Adipose tissue (tissue), 3 donors: Measurements from ENCODE around the gene TVP23C. TPM values are rescaled to one million over a fixed set of nuclear protein-coding genes. Genes with fewer than 3 reads are reported as not detected.

Source experiments
- H3K27ac ChIP-seq: one replicate; pipeline ENCODE4 v1.5.1; 2013; ENCODE audit warnings: low read depth, low read length
- WGBS, 3 donors: extraction: QIAGEN DNeasy Blood & Tissue Kit; methylation state at CpG; one replicate each; pipeline ENCODE4 v1.1.7; 2013; 5-methylcytosine and 5-hydroxymethylcytosine counted together
- polyA plus RNA-seq, 3 donors: library from polyadenylated mRNA; stranded (reverse); fragments of 200-250 nt; gene quantifications; one replicate each; pipeline ENCODE4 v1.2.3, GENCODE V29; 2013
- donor health status: healthy with polysubstance abuse.
- donor health status: Bipolar disorder and iron deficiency.
- donor health status: healthy.

TVP23C gene
- polyA plus RNA-seq, 3 donors = 2.2 to 5.5 (median 2.4) TPM

DNA sequence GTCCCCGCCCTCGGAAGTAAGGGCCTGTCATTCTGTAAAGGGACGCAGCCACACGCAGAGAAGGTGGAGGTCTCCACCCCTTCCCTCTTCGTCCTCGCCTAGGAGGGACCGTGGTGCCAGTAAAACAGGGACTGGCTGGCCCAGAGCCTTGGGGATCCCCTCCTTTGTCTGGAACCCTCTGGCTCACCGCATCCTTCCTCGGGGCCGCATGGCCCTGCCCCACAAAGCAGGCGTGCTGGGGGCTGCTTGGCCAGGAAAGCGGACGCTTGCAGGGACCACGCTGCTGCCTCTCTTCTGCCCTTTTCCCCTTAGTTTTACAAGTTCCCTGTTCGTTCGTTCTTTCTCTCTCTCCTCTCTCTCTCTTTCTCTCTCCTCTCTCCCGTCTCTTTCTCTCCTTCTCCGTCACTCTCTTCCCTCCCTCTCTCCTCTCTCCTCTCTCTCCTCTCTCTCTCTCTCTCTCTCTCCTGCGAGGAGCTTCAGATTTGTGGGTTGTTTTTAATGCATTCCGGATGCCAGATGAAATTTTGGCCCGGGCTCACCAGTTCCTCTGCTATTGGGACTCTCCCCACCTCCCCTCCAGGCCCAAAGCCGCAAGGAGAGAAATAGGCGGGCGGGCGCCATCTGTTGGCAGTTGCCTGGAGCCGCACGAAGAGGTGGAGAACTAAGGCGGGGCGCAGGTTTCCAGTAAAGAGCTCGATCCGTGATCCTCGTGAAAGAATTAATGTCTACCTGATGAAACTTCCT lies 60.7 kb downstream of the TVP23C start:
- WGBS, 3 donors = 17 to 52% (median 23%) methylated on average over 31 to 32 of the region's 32 CpGs
- peak overlapping the region; percentile 54 for H3K27ac ChIP-seq

DNA sequence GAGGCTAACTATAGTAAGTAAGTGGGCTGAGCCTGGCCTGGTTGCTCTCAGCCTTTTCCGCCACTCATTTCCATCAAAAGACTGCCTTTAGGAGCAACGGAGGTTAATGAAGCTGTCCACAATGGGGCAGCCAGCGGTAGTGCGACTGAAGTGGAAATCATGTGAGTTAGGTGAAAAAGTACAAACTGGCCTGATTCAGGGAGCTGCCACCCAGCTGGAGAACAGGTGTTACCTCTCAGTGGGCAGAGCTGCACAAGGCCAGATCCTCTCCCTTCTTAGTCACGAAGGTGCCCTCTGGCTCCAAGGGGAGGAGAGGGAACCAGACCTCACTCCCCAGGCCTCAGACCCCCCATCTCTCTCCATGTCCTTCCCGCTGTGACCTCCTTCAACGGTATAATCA lies 61.5 kb downstream of the TVP23C start:
- WGBS, 3 donors = 72 to 88% (median 87%) methylated on average over 7 of the region's 7 CpGs
- H3K27ac ChIP-seq = peak overlapping the region; percentile 54

DNA sequence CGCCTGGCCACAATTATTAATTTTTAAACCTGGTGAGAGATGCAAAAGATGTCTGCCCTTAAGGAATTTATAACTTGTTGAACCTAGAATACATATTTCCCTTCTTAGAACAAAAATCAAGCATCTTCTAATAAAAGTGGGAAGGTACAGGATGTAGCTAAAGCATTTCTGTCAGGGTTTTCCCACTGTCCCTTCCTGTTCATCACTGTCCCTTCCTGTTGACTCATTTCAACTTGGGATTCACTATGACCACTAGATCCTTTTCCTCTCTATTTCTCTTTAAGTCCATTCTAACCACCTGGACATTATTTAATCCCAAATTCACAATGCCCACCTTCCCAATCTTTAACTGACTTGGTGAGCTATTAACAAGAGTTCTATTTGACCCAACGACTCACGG lies 62.0 kb downstream of the TVP23C start:
- H3K27ac ChIP-seq = no peak overlapping the region
- 66 to 91% (median 70%) methylated on average over 3 of the region's 3 CpGs for WGBS, 3 donors

DNA sequence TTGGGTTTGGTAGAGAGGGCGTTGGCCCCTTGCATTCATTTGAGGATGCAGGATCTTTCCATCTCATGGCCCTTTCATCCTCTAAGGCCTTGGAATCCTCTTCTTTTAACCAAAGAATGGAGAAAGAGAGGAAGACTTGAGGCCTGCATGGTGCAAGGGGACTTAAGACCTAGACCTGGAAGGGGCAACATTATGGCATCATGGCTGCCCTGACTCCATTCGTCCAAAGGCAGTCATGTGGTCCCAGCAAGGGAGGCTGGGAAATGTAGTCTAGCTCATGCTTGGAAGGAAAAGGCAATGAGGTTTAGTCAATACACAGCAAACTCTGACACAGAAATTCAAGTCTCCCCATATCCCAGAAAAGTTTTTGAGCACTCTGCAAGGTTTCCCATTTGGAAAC lies 65.2 kb downstream of the TVP23C start:
- 88 to 93% (median 89%) methylated on average over 2 of the region's 2 CpGs for WGBS, 3 donors
- no peak overlapping the region for H3K27ac ChIP-seq

DNA sequence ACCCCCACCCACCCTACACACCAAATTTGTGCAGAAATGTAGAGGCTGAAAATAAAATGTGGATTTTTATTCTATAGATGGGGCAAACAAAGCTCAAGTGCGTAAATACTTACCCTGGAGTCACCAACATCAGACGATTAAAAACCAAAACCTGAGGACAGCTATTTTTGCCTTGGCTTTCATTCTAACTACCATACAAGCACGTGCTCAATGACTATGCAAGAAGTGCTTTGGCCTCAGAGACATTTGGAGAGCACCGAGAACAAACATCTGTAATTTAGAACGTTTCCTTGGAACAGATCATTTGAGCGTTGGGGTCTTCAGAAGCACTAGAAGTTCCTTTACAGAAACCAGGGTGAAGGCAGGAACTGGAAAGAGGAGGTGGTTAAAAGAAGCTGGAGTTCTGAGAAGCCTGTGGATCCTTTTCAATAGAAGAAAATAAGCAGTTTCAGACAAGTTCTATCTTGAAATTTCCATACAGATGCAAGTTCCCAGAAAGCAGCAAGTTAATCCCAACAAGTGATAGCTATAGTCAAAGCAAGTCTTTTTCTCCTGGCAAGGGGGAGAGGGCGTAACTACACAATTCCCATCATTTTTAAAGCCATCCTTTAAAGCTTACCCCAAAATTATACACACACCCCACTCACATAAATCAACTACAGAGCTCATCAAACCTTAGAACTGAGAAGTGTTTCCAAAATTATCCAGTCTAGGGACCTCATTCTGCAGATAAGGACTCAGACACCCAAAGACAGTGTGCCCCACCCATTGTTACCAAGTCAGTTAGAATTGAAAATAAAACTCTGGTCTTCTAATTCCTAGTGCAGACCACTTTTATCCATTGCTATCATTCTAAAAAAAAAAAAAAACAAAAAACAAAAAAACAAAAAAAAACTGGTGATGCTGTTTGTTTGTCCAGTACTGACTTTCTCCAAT lies 66.3 kb downstream of the TVP23C start:
- 90 to 92% (median 91%) methylated on average over 7 of the region's 7 CpGs for WGBS, 3 donors

DNA sequence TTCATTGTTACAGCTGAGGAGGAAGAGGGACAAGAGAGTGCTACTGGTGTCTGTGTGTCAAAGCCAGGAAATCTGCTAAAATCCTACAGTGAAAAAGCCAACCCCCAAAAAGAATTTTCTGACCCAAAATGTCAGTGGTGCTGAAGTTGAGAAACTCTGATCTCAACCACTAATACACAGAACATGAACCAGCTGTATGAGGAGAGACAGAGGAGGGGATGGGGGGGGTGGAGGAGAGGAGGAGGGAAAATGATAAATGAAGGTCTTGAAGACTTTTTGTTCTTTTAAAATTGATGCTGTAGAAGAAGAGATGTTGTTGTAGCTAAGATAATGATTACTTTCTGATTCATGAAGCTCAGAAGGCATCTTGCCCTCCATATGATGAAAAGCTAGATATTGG lies 68.5 kb downstream of the TVP23C start:
- no peak overlapping the region for H3K27ac ChIP-seq

More for the DNA sequence above, 66.3 kb downstream of the TVP23C start:
- no peak overlapping the region for H3K27ac ChIP-seq

DNA sequence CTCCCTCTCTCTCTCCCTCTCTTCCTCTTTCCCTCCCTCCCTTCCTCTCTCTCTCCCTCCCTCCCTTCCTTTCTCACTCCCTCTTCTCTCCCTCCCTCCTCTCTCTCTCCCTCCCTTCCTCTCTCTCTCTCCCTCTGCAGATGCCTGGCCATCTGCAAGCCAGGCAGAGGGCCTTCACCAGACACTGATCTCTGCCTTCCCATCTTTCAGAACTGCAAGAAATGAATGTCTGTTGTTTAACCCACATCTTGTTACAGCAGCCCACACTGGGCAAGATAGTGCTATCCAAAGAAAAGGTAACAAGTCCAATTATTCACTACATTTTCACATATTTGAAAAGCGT lies 69.6 kb downstream of the TVP23C start:
- no peak overlapping the region for H3K27ac ChIP-seq
- 0 to 95% (median 34%) methylated on average over 1 of the region's 1 CpG for WGBS, 3 donors

DNA sequence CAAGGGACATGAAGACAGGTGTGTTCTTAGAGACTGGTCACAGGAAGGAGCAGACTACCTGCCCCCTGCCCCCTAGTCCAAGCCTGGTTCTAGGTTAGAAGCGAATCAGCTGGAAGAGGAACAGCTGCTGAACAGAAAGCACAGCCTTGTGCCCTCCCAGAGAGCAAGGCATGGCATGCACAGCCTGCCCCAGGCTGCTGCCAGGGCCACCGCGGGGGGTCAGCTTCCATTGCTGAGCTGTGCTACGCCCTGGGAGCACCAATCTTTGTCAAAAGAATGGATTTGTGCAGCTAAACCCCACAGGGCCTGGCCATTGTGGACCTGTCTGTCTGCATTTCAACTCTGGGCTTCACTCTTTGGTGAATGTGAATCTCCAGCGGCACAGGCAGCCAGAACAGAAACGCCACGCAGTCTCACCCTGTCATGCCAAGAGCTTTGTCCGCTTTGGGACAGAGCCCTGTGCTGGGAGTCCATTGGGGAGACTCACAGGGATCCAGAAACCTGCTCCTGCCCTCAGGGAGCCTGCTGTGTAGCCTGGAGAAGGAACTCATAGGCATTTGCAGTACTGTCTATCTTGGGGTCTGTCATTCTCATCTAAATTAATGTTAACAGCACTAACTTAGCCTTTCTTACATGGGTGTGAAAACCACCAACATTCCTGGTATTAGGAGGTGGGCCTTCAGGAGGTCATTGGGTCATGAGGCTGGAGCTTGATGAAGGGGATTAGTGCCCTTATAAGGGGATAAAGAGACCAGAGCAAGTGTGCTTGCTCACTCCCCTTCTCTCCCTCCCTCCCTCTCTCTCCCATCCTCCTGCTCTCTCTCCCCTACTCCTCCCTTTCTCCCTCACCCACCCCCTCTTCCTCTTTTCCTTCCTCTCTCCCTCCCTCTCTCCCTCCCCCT lies 70.2 kb downstream of the TVP23C start:
- WGBS, 3 donors = 96 to 99% (median 97%) methylated on average over 8 of the region's 8 CpGs
- H3K27ac ChIP-seq = no peak overlapping the region

DNA sequence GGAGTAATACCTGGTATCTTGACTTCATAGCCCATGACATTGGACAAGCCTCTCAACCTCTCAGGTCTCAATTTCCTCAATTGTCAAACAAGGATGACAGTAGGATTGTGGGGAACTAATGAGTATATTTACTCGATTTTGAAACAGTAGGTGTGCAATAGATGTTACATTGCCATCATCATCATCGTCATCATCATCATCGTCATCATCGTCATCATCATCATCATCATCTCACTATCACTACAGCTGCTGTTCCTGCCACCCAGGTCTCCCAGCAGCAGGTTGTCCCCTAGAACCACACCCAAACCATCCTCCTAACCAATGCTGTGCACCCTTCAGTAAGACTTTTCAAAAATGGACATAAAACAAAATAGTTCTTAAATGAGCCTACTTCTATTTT lies 71.1 kb downstream of the TVP23C start:
- WGBS, 3 donors = 93 to 98% (median 97%) methylated on average over 4 of the region's 4 CpGs
- no peak overlapping the region for H3K27ac ChIP-seq

DNA sequence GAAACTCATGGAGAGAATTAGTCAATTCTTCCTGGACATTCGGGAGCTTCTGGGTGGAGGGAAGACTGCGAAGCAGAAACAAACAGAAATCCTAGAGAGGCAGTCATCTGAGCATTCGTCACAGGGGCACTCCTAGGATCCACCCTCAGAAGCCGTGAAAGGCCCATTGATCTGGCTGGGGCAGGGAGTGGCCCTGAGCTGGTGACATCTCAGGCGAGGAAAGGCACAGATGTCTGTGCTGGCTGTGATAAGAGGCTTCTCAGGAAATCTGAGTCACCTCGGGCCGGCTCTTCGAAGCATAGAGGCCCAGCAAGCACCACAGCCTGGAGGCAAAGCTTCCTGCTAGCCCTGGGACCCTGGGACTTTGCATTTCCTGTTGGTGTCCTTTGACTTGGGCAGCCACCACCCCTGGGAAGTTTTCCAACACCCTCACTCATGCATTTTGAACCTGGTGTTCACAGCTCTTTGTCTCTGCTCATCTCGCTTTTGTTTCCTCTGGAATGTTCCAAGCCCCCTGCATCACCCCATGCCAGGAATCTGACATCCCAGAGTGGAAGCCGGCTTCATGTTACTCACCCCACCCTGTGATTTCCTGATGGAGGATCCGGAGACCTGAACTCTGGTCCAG lies 72.5 kb downstream of the TVP23C start:
- 25 to 71% (median 35%) methylated on average over 11 of the region's 11 CpGs for WGBS, 3 donors
- H3K27ac ChIP-seq = no peak overlapping the region

DNA sequence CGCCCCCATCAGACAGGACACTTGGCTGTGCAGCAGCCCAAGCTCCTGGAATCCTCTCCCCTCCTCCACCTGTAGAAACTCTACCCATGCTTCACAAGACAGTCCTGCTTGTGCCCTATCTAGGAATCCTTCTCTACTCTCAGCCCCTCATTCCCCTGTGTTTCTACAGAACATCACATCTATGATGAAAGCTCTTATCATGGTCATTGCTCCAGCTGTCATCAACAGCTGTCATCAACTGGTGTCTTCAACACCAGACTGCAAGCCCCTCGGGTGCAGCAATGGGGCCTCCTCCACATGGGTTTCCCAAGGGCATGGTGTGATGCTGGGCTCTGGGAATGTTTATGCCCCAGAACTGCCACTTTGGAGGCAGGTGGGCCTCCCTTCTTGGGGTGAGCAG lies 74.7 kb downstream of the TVP23C start:
- H3K27ac ChIP-seq = no peak overlapping the region
- 89 to 98% (median 95%) methylated on average over 2 of the region's 2 CpGs for WGBS, 3 donors

DNA sequence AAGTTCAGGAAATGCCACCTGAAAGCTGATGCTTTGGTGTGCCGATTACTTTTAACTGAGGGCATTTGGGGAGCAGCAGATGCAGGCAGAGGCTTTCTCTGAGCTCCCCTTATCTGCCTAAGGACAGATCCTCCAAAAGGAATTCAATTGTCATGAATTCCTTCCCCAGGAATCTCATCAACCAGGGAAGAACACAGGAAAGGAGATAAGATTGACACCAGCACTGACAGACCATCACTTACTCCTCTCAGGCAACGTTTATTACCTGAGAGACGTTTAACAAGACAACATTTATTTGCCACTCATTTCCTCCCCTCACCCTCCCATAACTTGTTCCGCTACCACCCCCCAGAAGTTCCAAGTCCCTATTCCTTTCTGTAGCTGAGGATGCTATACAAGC lies 78.2 kb downstream of the TVP23C start:
- H3K27ac ChIP-seq = no peak overlapping the region
- 69 to 76% (median 71%) methylated on average over 4 of the region's 4 CpGs for WGBS, 3 donors

DNA sequence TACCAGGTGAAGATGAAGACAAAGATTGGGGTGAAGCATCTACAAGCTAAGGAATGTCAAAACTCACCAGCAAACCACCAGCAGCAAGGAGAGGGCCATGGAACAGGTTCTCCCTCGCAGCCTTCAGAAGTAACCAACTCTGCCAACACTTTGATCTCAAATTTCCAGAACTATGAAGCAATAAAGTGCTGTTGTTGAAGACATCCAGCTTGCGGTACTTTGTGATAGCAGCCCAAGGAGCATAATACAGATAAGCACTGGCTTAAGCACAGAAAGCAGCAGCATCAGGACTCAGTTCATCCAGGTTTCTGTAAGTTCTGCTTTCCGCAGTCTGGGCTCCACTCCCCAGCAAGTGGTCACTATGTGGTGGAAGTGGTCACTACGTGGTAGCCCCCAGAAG lies 79.9 kb downstream of the TVP23C start:
- no peak overlapping the region for H3K27ac ChIP-seq
- 61 to 74% (median 73%) methylated on average over 4 of the region's 4 CpGs for WGBS, 3 donors

DNA sequence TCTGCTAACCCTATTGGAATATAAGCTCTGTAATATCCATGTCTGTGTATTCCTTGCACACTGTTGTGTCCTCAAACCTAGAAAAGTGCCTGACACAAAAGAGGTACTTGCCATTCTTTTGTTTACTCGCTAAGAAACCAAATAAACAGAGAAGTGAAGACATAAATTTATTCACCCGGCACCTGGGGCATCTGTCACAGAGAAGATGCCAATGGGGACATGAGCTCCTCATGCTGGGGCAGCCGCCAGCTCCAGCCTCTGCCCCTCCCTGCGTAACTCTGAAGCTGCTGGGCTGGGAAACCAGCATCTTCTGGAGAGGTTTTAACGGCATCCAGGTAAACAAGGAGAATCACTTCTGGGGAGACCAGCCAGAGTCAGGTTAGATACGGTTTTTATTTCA lies 80.8 kb downstream of the TVP23C start:
- no peak overlapping the region for H3K27ac ChIP-seq
- WGBS, 3 donors = 83 to 89% (median 89%) methylated on average over 6 of the region's 6 CpGs

DNA sequence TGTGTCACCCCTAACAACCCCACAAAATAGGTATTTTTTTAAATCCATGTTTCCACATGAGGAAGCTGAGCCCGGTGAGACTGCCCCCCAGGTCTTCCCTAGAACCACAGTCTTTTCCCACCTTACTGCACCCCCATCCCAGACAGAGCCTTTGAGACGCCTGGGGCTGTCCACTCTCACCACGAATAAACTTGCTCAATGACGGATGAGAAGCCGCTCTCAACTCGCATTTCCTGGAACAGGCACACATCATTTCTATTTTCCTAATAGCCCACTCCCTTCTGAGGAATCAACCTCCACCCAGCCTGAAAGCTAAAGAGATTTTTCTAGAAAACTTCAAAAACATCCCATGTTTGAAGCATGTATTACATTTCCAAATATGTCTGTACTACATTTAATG lies 81.8 kb downstream of the TVP23C start:
- 66 to 92% (median 74%) methylated on average over 6 of the region's 6 CpGs for WGBS, 3 donors
- no peak overlapping the region for H3K27ac ChIP-seq

DNA sequence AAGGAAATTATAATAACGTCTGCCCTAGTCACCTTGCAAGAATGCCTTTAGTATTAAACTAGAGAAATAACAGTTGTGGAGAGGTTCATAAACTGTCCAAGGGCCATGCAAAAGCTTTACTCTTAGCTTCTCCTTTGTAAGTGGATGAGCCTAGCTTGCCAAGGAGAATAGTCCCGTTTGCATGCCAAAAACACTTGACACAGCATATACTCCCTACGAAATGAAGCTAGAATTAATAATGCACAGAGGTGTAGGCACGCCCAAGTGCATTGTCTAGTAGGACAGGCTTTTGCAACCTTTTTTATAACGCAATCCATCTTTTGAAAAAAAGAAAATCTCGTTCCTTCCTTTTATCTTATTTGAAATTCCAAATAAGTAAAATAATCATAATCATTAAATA lies 83.1 kb downstream of the TVP23C start:
- H3K27ac ChIP-seq = no peak overlapping the region
- 62 to 82% (median 63%) methylated on average over 6 of the region's 6 CpGs for WGBS, 3 donors

DNA sequence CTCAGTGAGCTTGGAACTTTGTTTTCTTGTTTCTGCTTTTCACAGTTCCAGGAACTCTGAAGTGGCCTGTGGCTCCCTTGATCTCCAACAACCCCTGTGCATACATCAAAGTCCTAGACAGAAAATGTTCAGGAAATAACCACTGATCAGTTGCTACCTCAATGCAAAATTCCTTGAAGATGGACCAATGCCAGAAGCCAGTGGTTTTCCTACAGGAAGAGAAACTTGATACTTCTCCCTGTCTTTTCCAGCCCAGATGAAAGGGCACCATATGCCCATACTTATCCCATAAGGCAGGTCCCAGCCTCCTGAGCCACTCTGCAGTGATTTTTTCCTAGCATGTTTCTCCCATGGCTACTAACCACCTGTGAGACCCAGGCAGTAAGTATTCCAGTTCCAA lies 83.6 kb downstream of the TVP23C start:
- no peak overlapping the region for H3K27ac ChIP-seq

DNA sequence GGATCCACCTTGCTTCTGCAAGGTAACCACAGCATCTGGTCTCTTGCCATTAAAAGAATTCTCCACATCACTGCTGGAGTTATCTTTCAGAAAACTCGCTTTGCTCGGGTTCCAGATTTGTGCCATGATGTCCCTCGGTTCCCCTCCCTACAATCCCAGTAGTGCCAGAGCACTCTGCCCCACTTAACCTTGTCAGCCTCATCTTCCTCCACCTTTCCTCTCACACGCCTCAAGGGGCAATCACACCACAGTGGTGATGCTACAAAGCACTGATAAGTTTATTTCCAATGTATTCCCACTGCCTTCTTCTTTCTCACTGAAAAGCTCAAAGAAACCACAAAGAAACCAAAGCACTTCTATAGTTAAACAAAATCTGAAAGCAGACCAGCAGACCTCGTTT lies 84.4 kb downstream of the TVP23C start:
- H3K27ac ChIP-seq = no peak overlapping the region
- 86 to 90% (median 88%) methylated on average over 5 of the region's 5 CpGs for WGBS, 3 donors
